ENCODE data around the gene MTHFD1L. TPM values are rescaled to one million over a fixed set of nuclear protein-coding genes. Genes with fewer than 3 reads are reported as not detected.

MTHFD1L gene
- total and polyA plus RNA-seq, 9 of the 15 experiments (the other 6 are each of a cell fraction or from before 2014, with no cell fraction given), result 20.9 to 128 (median 61.0) TPM

DNA sequence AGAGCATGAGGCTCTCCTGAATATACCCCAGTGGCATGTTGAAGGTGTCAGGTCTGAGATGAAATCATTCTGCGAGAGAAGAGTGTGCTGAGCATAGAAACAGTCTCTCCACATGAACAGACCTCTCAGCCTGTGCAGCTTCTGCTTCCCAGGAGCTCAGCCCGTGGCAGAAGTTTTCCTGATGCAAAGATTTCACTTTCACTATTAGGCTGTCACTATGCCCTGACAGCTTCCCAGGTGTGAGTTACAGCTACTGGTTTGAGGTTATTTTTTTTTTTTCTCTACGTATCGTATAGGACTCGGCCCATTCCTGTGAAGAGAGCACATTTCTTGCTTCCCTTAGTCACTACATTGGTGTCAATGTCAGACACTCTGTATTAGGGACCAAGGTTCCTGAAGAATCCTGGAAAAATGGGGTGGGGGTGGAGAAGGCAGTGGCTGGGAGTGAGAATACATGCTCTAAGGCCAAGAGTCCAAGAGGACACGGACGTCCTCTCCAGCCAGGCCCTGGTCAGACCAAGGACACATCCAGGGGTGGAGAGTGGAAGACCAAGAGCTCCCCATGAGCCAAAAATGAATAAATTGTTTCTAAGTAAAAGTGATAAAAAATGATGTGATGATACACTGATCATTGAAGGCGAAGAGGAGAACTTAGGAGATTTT lies 253.1 kb downstream of the MTHFD1L start:
- in situ Hi-C loops (cut with MboI) (no loop called here), intact Hi-C loops (cut with micrococcal nuclease) (loop anchor here (10.0 kb wide), 1 partner anchor 206 kb away; no protein-coding TSS in a partner anchor)
- no peak for FAIRE-seq
- H3K9ac ChIP-seq (ENCODE audit: insufficient read depth in 1 of 2, low read depth in 2 of 2, low read length in 2 of 2), result no peak overlapping the region
- ChIA-PET CTCF (ENCODE audit: low intra/inter-chr PET ratio) (interaction anchor here (0.6 kb wide), 1 partner anchor 205 kb away, joined by 3 read pairs; no protein-coding TSS in a partner anchor), POLR2A (interaction anchor here (0.8 kb wide), 1 partner anchor 88 kb away, joined by 4 read pairs; no protein-coding TSS in a partner anchor)
- H3K4me3 ChIP-seq, result no peak overlapping the region
- H3K27me3 ChIP-seq (ENCODE audit: control insufficient read depth in 2 of 2, insufficient read depth in 2 of 2, low read length in 2 of 2), result peaks cover 18 to 59% of the 10 kb centered on the region in 2 experiments; a peak in 4 of 5 replicates
- WGBS (ENCODE audit: insufficient coverage, low coverage, missing lambda C conversion rate), result 7% methylated on average over 8 of the region's 8 CpGs
- H3K36me3 ChIP-seq (ENCODE audit: control insufficient read depth, insufficient read depth, low read length), result no peaks in the 10 kb centered on the region
- peaks cover 5% of the 10 kb centered on the region for H4K20me1 ChIP-seq (replicated peaks; ENCODE audit: control insufficient read depth, insufficient read depth, low read length)
- TF ChIP-seq COPS2 (conservative IDR thresholded peaks at IDR 0.05), result no peak
- TF ChIP-seq CEBPG (CRISPR knock-in tag; IDR thresholded peaks at IDR 0.05), result no peak
- TF ChIP-seq CEBPG (tag; conservative IDR thresholded peaks at IDR 0.05 in 1 of 2, IDR thresholded peaks at IDR 0.05 in 1 of 2), result no peak
- TF ChIP-seq, protein P1, sequence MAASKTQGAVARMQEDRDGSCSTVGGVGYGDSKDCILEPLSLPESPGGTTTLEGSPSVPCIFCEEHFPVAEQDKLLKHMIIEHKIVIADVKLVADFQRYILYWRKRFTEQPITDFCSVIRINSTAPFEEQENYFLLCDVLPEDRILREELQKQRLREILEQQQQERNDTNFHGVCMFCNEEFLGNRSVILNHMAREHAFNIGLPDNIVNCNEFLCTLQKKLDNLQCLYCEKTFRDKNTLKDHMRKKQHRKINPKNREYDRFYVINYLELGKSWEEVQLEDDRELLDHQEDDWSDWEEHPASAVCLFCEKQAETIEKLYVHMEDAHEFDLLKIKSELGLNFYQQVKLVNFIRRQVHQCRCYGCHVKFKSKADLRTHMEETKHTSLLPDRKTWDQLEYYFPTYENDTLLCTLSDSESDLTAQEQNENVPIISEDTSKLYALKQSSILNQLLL (CRISPR knock-in tag; IDR thresholded peaks at IDR 0.05; ENCODE audit: borderline replicate concordance), result no peak
- TF ChIP-seq ZNF551 (CRISPR knock-in tag; IDR thresholded peaks at IDR 0.05), result no peak
- TF ChIP-seq MEIS2 (IDR thresholded peaks at IDR 0.05; ENCODE audit: partially characterized antibody), result peak; percentile 14
- peak; percentile 2 for TF ChIP-seq CBX8 (IDR thresholded peaks at IDR 0.05; ENCODE audit: borderline replicate concordance, extremely low read depth, low read depth, low read length, poor library complexity, severe bottlenecking)
- no peak for TF ChIP-seq AFF4 (CRISPR knock-in tag; IDR thresholded peaks at IDR 0.05)
- no peak for TF ChIP-seq HSF4 (CRISPR knock-in tag; IDR thresholded peaks at IDR 0.05; ENCODE audit: borderline replicate concordance)
- no peak overlapping the region for H3K4me2 ChIP-seq (ENCODE audit: insufficient read depth, low read length)
- no peaks in the 10 kb centered on the region; a peak in 1 of 5 replicates for H3K4me1 ChIP-seq (replicated peaks in 1 of 2; ENCODE audit: control insufficient read depth in 2 of 2, insufficient read depth in 2 of 2, low read length in 2 of 2)
- DNase-seq (ENCODE audit: extremely low read depth in 1 of 4, low spot score in 3 of 4), result no peak
- ATAC-seq, result no peak
- no peak overlapping the region for H2AFZ ChIP-seq (ENCODE audit: low read depth, low read length)
- H3K9me3 ChIP-seq (replicated peaks; ENCODE audit: control insufficient read depth, insufficient read depth, low read depth, low read length), result no peaks in the 10 kb centered on the region
- H3K9me1 ChIP-seq (ENCODE audit: control insufficient read depth, insufficient read depth, low read length), result no peaks in the 10 kb centered on the region
- BruUV-seq (replicated peaks), result no TSS peak
- no peak overlapping the region for H3K27ac ChIP-seq (ENCODE audit: extremely low read depth, low read depth, low read length)
- H3K79me2 ChIP-seq (ENCODE audit: control insufficient read depth, insufficient read depth, low read length), result no peaks in the 10 kb centered on the region

All from K562 (cell line).